ENCODE data around the gene KIF3C.
"Not testable (repeated sequence)": the region's sequence is repeated elsewhere in the genome, so short reads cannot be mapped to it uniquely, and the experiment has no call there.

DNA sequence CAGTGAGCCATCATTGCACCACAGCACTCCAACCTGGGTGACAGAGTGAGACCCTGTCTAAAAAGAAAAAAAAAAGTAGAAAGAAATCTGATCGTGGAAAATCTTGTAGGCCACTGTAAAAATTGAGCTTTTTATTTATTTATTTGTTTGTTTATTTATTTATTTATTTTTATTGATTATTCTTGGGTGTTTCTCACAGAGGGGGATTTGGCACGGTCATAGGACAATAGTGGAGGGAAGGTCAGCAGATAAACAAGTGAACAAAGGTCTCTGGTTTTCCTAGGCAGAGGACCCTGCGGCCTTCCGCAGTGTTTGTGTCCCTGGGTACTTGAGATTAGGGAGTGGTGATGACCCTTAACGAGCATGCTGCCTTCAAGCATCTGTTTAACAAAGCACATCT is 72.7 kb downstream of the KIF3C start:
- not testable (repeated sequence) for TF ChIP-seq POLR2A, EP300 (IDR thresholded peaks at IDR 0.05)
- TF ChIP-seq, protein P1, sequence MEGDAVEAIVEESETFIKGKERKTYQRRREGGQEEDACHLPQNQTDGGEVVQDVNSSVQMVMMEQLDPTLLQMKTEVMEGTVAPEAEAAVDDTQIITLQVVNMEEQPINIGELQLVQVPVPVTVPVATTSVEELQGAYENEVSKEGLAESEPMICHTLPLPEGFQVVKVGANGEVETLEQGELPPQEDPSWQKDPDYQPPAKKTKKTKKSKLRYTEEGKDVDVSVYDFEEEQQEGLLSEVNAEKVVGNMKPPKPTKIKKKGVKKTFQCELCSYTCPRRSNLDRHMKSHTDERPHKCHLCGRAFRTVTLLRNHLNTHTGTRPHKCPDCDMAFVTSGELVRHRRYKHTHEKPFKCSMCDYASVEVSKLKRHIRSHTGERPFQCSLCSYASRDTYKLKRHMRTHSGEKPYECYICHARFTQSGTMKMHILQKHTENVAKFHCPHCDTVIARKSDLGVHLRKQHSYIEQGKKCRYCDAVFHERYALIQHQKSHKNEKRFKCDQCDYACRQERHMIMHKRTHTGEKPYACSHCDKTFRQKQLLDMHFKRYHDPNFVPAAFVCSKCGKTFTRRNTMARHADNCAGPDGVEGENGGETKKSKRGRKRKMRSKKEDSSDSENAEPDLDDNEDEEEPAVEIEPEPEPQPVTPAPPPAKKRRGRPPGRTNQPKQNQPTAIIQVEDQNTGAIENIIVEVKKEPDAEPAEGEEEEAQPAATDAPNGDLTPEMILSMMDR (IDR thresholded peaks at IDR 0.05) = not testable (repeated sequence)
